Loucy (cell line): Measurements from ENCODE around the gene NR2F1-AS1.

ENCODE experiments used
- EZH2phosphoT487 ChIP-seq: fragments of 200-600 bp; IDR thresholded peaks from 2 replicates; pipeline ENCODE4 v1.6.1; 2018; ENCODE audit warnings: antibody characterized with exemption, mild to moderate bottlenecking, moderate library complexity, borderline replicate concordance
- TF ChIP-seq, protein P1 (sequence below): fragments of 200-600 bp; sonication (generic); conservative IDR thresholded peaks from 2 replicates; pipeline ENCODE4 v1.5.1; 2014; ENCODE audit warnings: mild to moderate bottlenecking, antibody characterized with exemption, low read length

DNA sequence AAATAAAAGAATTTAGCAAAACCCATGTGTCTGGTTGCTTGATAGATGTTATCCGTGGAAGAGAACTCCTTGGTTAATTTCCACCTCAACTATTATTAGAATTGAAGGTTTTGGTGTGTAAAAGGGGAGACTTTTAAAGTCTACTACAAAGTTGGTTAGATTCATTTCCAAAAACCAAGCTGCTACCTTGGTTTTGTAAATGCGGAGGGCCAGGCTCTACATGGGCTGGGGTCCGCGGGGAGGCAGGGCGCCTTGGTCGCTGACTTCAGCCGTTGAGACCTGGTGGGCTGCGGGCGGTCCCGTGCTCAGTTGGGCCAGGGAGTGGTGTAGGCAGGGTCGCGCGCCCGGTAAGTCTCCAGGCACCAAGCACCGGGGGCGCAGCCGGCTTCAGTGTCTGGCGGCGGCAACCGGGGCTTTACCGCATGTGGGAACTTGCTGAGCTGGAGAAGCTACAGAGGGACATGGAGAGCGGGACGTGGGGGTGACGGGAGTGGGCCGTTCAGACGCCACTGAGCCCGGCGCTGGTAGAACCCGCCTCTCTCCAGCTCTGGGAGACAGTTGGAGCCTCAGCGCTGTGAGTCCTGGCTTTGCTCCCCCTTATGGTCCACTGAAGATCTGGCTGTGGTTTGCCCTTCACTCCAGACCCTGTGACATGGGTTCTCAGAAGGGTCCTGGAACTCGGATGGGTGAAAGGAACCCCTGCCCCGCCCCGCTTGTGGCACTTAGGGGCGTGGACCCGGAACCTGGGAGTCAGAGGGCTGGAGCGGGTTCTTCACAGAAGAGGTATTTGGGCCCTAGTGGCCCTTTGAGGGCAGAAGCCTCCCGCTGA lies 13.8 kb upstream of the NR2F1-AS1 start:
- TF ChIP-seq, protein P1, sequence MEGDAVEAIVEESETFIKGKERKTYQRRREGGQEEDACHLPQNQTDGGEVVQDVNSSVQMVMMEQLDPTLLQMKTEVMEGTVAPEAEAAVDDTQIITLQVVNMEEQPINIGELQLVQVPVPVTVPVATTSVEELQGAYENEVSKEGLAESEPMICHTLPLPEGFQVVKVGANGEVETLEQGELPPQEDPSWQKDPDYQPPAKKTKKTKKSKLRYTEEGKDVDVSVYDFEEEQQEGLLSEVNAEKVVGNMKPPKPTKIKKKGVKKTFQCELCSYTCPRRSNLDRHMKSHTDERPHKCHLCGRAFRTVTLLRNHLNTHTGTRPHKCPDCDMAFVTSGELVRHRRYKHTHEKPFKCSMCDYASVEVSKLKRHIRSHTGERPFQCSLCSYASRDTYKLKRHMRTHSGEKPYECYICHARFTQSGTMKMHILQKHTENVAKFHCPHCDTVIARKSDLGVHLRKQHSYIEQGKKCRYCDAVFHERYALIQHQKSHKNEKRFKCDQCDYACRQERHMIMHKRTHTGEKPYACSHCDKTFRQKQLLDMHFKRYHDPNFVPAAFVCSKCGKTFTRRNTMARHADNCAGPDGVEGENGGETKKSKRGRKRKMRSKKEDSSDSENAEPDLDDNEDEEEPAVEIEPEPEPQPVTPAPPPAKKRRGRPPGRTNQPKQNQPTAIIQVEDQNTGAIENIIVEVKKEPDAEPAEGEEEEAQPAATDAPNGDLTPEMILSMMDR, result no peak
- no peak for TF ChIP-seq EZH2phosphoT487
